Heart left ventricle (tissue), 16 donors: ENCODE measurements around the gene EFCAB7. TPM values are rescaled to one million over a fixed set of nuclear protein-coding genes. Genes with fewer than 3 reads are reported as not detected.
"Not testable (repeated sequence)": the region's sequence is repeated elsewhere in the genome, so short reads cannot be mapped to it uniquely, and the experiment has no call there.

ENCODE experiments used
- ATAC-seq, 4 donors: fragments of 200-7000 bp; cut with Tn5 transposase; one replicate each; pipeline ENCODE4 v1.9.1; 2020 to 2022; ENCODE audit warnings: moderate library complexity in 4 of 4, mild to moderate bottlenecking in 3 of 4, moderate number of reproducible peaks in 1 of 4
- DNase-seq, 5 donors: peaks; one replicate each; pipeline ENCODE4 v3.0.0-alpha.2; 2020
- H3K27ac ChIP-seq, 12 donors: fragments of 200-600 bp; sonication (generic) in 4 of 12; one replicate each; pipeline versions ENCODE4 v1.5.0 to v1.8.0; 2016 to 2022; ENCODE audit warnings: mild to moderate bottlenecking in 2 of 12
- H3K27me3 ChIP-seq, 9 donors: fragments of 200-600 bp; sonication (generic) in 2 of 9; one replicate each; pipeline versions ENCODE4 v1.5.1 to v1.8.0; 2016 to 2022; ENCODE audit warnings: mild to moderate bottlenecking in 3 of 9
- H3K36me3 ChIP-seq, 9 donors: fragments of 200-600 bp; sonication (generic) in 2 of 9; one replicate each; pipeline versions ENCODE4 v1.5.0 to v1.8.0; 2018 to 2022; ENCODE audit warnings: mild to moderate bottlenecking in 2 of 9
- H3K4me1 ChIP-seq, 12 donors: fragments of 200-600 bp; sonication (generic) in 4 of 12; one replicate each; pipeline versions ENCODE4 v1.5.0 to v1.8.0; 2016 to 2022; ENCODE audit warnings: mild to moderate bottlenecking in 3 of 12
- H3K4me3 ChIP-seq, 12 donors: fragments of 200-600 bp; sonication (generic) in 4 of 12; one replicate each; pipeline versions ENCODE4 v1.5.0 to v1.8.0; 2017 to 2022; ENCODE audit warnings: mild to moderate bottlenecking in 9 of 12, moderate library complexity in 4 of 12
- H3K9me3 ChIP-seq, 12 donors: fragments of 200-600 bp; sonication (generic) in 4 of 12; one replicate each; pipeline versions ENCODE4 v1.5.0 to v1.8.0; 2016 to 2022; ENCODE audit warnings: mild to moderate bottlenecking in 1 of 12
- POLR2A ChIP-seq, 2 donors: fragments of 450-650 bp; IDR thresholded peaks; one replicate each; pipeline ENCODE4 v1.6.1; 2017; ENCODE audit warnings: antibody characterized with exemption in 2 of 2, mild to moderate bottlenecking in 2 of 2, moderate library complexity in 2 of 2
- WGBS, 4 donors: extraction: QIAGEN DNeasy Blood & Tissue Kit in 2 of 4; methylation state at CpG; one replicate each; pipeline versions ENCODE4 v1.1.5 to v1.1.7; 2013 to 2018; 5-methylcytosine and 5-hydroxymethylcytosine counted together
- intact Hi-C, 10 donors: fragments of 100-400 bp; cut with DNase I; formaldehyde crosslinking; loops; one replicate each; pipeline versions ENCODE4 v1.11.1 to v1.14.2; 2022
- polyA plus RNA-seq, 2 donors: library from polyadenylated mRNA; stranded (reverse); fragments of 200-250 nt; gene quantifications; one replicate each; pipeline ENCODE4 v1.2.3, GENCODE V29; 2013
- total RNA-seq, 9 donors: library from RNA; depleted of rRNA in 2 of 9; stranded (reverse); fragments of >200 nt in 2 of 9; fragmentation: NEBNext Ultra II Directional in 3 of 9; extraction: Animal tissue kit (Norgen Biotek cat#: 25700) in 3 of 9; gene quantifications; one replicate each; pipeline versions ENCODE4 v1.1.0 to v1.2.4, GENCODE V29; 2016 to 2023
- TF ChIP-seq, protein P1 (sequence below), 12 donors: fragments of 200-600 bp; sonication (generic) in 4 of 12; IDR thresholded peaks; one replicate each; pipeline versions ENCODE4 v1.5.0 to v1.8.0; 2018 to 2022; ENCODE audit warnings: antibody characterized with exemption in 12 of 12, mild to moderate bottlenecking in 5 of 12
- donor health status: ischemic (EF 13 %, LVEDD 7.1; RV severe dilation, severe dysfunction).
- donor health status: healthy with polysubstance abuse.
- donor health status: DM: no; HTN: yes; CAD: no.
- donor health status: DM: no; HTN: no; CAD: no.
- donor health status: ischemic (EF 25% LVEDD 6.9; RV normal size, moderate dysfunction).
- donor health status: ischemic (EF 25% LVEDD 5.7; RV mildly dilated, moderate dysfunction).
- donor health status: healthy.
- donor health status: DM: yes; HTN: yes; CAD: no.
- donor health status: ischemic (EF 35%, LVEDD 5.7; RV mildly dilated, moderate dysfunction).
- donor health status: nonischemic (EF 11% LVEDD 7.7; RV severe dilation, severe dysfunction).
- donor health status: DM: yes; HTN: yes; CAD: no.
- donor health status: PGD.
- donor health status: ischemic (EF 29% LVEDD 5.4; RV normal size, mild dysfunction).
- donor health status: nonischemic (EF 23%, LVEDD 6.1; RV moderate dilation, normal function).

Gene EFCAB7
- total and polyA plus RNA-seq, 11 donors = 3.2 to 10.7 (median 7.3) TPM

DNA sequence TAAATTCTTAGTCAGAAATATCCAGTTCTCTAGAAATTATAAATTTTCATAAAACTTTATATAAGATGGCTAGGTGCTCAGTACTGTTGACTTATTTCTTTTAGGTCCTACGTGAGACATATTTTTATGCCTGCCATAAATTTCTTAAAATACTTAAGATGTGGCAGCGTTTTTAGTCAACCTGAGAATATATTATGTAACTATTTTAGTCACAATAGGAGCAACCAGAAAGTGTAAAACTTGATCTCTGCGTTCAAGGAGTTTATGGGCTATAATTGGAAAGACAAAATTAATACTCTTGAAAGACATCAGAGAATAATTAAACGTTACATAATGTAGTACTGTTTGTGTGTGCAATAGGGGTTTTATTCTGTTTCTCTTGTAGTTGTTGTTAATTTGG, 45.7 kb downstream of the EFCAB7 start:
- Histone ChIP-seq H3K9me3 (no peaks in the 10 kb centered on the region), H3K27ac (no peak overlapping the region), H3K36me3 (peaks cover 0 to 14% (median 0%) of the 10 kb centered on the region in 9 donors), H3K4me3 (no peak overlapping the region), H3K4me1 (no peaks in the 10 kb centered on the region), H3K27me3 (no peaks in the 10 kb centered on the region)
- ATAC-seq = no peak
- no peak for DNase-seq
- 92 to 94% (median 93%) methylated on average over 4 of the region's 4 CpGs for WGBS, 4 donors
- intact Hi-C loops = no loop called here
- TF ChIP-seq, protein P1, sequence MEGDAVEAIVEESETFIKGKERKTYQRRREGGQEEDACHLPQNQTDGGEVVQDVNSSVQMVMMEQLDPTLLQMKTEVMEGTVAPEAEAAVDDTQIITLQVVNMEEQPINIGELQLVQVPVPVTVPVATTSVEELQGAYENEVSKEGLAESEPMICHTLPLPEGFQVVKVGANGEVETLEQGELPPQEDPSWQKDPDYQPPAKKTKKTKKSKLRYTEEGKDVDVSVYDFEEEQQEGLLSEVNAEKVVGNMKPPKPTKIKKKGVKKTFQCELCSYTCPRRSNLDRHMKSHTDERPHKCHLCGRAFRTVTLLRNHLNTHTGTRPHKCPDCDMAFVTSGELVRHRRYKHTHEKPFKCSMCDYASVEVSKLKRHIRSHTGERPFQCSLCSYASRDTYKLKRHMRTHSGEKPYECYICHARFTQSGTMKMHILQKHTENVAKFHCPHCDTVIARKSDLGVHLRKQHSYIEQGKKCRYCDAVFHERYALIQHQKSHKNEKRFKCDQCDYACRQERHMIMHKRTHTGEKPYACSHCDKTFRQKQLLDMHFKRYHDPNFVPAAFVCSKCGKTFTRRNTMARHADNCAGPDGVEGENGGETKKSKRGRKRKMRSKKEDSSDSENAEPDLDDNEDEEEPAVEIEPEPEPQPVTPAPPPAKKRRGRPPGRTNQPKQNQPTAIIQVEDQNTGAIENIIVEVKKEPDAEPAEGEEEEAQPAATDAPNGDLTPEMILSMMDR (IDR thresholded peaks at IDR 0.05) = no peak
- no peak for TF ChIP-seq POLR2A (IDR thresholded peaks at IDR 0.05)

DNA sequence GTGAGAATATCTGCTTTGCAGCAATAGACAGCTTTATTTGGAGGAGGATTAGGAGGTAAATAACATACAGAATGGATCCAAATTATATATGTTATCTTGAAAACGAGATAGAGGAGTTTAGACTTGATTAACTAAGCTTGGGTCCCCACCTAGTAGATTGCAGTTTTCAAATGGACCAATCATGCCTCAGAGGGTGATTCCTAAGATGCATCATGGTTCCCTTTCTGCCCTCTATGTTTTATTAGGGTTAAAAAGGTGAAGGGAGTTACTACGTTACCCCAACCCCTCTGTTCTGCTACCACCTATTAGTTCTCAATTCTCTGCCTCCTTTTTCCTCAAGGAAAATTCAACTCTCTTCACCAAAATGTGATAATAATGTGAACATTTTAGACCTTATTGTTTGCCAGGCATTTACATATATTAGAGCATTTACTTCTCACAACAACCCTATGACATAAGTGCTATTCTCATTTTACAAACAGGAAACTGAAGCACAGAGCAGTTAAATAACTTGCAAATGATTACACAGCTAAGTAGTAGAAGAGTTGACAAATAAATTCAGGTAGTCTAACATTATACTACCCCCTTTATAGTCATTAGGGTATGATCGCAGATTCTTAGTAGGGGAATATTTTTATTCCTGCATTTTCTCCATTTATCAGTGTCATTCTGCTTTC, 46.5 kb downstream of the EFCAB7 start:
- TF ChIP-seq POLR2A (IDR thresholded peaks at IDR 0.05) = no peak
- TF ChIP-seq, protein P1 (IDR thresholded peaks at IDR 0.05) = no peak

DNA sequence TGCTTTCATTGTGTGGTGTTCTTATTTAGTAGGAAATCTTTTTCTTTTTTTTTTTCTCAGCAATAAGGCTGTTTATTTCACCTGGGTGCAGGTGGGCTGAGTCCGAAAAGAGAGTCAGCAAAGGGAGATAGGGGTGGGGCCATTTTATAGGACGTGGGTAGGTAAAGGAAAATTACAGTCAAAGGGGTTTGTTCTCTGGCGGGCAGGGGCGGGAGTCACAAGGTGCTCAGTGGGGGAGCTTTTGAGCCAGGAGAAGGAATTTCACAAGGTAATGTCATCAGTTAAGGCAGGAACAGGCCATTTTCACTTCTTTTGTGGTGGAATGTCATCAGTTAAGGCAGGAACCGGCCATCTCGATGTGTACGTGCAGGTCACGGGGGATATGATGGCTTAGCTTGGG, 49.4 kb downstream of the EFCAB7 start:
- intact Hi-C loops = loop anchor here in 3 of 10 donors (10.0 kb wide), 1 partner anchor 672 kb away; no protein-coding TSS in a partner anchor
- not testable (repeated sequence) for ATAC-seq, DNase-seq, H3K9me3 ChIP-seq, H3K4me3 ChIP-seq, H3K27ac ChIP-seq, H3K4me1 ChIP-seq, H3K27me3 ChIP-seq
- WGBS, 4 donors = 89 to 94% (median 92%) methylated on average over 8 of the region's 8 CpGs
- H3K36me3 ChIP-seq = peaks cover 0 to 12% (median 0%) of the 10 kb centered on the region in 9 donors

More for the DNA sequence above, 46.5 kb downstream of the EFCAB7 start:
- H3K36me3 ChIP-seq = peaks cover 0 to 12% (median 0%) of the 10 kb centered on the region in 9 donors
- no peak overlapping the region for H3K4me3 ChIP-seq
- no peaks in the 10 kb centered on the region for H3K4me1 ChIP-seq
- ATAC-seq (no peak), DNase-seq (no peak)
- H3K27ac ChIP-seq = no peak overlapping the region
- 82 to 89% (median 84%) methylated on average over 3 of the region's 3 CpGs for WGBS, 4 donors
- intact Hi-C loops = loop anchor here in 3 of 10 donors (10.0 kb wide), 1 partner anchor 675 kb away; no protein-coding TSS in a partner anchor
- H3K27me3 ChIP-seq = no peaks in the 10 kb centered on the region
- no peaks in the 10 kb centered on the region for H3K9me3 ChIP-seq

DNA sequence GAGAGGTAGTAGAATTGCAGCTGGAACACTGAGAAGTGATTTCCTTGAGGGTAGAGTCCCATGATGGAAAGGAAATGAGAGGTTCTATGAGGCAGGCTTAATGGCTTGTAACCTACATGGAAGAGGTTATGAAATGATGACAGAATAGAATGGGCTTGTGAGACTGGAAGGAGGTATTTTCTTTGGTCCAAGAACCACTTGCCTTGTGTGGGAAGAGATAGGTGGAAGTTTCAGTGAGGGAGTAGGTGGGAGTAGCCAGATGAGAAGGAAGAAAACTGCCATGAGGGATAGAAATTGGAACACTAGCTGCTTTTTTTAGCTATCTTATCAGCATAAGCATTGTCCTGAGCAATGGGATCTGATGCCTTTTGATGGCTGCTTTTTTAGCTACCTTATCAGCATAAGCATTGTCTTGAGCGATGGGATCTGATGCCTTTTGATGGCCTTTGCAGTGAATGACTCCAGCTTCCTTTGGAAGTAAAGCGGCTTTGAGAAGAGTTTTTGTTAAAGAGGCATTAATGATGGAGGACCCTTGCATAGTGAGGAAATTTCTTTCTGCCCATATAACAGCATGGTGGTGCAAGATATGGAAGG, 51.0 kb downstream of the EFCAB7 start:
- not testable (repeated sequence) for ATAC-seq, H3K27ac ChIP-seq, H3K4me1 ChIP-seq, H3K4me3 ChIP-seq, H3K36me3 ChIP-seq, DNase-seq, H3K27me3 ChIP-seq, H3K9me3 ChIP-seq
- 56 to 69% (median 62%) methylated on average over 2 of the region's 2 CpGs for WGBS, 4 donors
- intact Hi-C loops = loop anchor here in 4 of 10 donors (2.0 to 10.0 kb wide), 2 partner anchors 671 to 673 kb away; no protein-coding TSS in a partner anchor

DNA sequence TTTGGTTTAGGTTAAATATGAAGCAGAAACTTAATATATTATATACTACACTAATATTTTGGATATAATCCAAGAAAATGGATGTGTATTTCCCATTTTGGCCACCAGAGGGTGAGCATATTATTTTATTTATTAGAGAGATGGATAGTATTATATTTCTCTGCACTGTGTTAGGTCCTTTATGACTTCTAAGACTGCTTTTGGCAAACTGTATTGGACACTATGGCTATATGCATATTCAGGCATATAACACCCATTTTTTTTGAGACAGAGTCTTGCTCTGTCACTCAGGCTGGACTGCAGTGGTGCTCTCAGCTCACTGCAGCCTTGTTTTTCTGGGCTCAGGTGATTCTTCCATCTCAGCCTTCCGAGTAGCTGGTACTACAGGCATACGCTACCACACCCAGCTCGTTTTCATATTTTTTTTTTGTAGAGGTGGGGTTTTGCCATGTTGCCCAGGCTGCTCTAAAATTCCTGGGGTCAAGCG, 52.1 kb downstream of the EFCAB7 start:
- Histone ChIP-seq H3K27me3 (no peaks in the 10 kb centered on the region), H3K4me1 (peaks cover 0 to 3% (median 0%) of the 10 kb centered on the region in 12 donors), H3K36me3 (peaks cover 0 to 5% (median 0%) of the 10 kb centered on the region in 9 donors), H3K9me3 (peaks cover 0 to 4% (median under 1%) of the 10 kb centered on the region in 12 donors), H3K4me3 (no peak overlapping the region), H3K27ac (no peak overlapping the region)
- peak in 2 of 4 donors; percentile 34 to 54 for ATAC-seq
- TF ChIP-seq, protein P1 (IDR thresholded peaks at IDR 0.05) = peak; percentile 67 to 87 (median 80)
- TF ChIP-seq POLR2A (IDR thresholded peaks at IDR 0.05) = no peak
- 66 to 80% (median 69%) methylated on average over 4 of the region's 4 CpGs for whole genome bisulfite sequencing, 4 donors
- intact Hi-C loops = loop anchor here in 4 of 10 donors (2.0 to 10.0 kb wide), 2 partner anchors 669 to 671 kb away; no protein-coding TSS in a partner anchor
- DNase-seq = no peak

DNA sequence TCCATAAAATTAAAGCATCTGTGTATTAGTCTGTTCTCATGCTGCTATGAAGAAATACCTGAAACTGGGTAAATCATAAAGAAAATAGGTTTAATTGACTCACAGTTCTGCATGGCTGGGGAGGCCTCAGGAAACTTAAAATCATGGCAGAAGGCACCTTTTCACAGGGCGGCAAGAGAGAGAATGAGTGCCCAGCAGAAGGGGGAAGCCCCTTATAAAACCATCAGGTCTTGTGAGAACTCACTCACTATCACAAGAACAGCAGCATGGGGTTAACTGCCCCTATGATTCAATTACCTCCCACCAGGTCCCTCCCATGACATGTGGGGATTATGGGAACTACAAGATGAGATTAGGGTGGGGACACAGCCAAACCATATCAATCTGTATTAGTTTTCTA, 63.0 kb downstream of the EFCAB7 start:
- peaks cover 0 to 22% (median 0%) of the 10 kb centered on the region in 12 donors for H3K9me3 ChIP-seq
- H3K27me3 ChIP-seq, H3K36me3 ChIP-seq, DNase-seq, ATAC-seq, H3K4me3 ChIP-seq, intact Hi-C loops, H3K27ac ChIP-seq: not testable (repeated sequence)
- 93 to 100% (median 97%) methylated on average over 1 of the region's 1 CpG for WGBS, 4 donors
- H3K4me1 ChIP-seq = peaks cover 0 to 21% (median 0%) of the 10 kb centered on the region in 12 donors
